GM12875 (cell line): Measurements from ENCODE around the gene DDX28.
"Not testable (repeated sequence)": the region's sequence is repeated elsewhere in the genome, so short reads cannot be mapped to it uniquely, and the experiment has no call there.

Source experiments
- H3K4me3 ChIP-seq: one replicate; pipeline ENCODE4 v1.5.1; 2011; ENCODE audit warnings: low read depth, low read length, control low read depth
- CTCF ChIP-seq: IDR thresholded peaks from 2 replicates; pipeline ENCODE4 v1.5.1; 2011; ENCODE audit warnings: low read depth, mild to moderate bottlenecking, control low read depth, inconsistent platforms, low read length, moderate library complexity, borderline replicate concordance; ENCODE audit not compliant: insufficient read depth

DDX28 gene

DNA sequence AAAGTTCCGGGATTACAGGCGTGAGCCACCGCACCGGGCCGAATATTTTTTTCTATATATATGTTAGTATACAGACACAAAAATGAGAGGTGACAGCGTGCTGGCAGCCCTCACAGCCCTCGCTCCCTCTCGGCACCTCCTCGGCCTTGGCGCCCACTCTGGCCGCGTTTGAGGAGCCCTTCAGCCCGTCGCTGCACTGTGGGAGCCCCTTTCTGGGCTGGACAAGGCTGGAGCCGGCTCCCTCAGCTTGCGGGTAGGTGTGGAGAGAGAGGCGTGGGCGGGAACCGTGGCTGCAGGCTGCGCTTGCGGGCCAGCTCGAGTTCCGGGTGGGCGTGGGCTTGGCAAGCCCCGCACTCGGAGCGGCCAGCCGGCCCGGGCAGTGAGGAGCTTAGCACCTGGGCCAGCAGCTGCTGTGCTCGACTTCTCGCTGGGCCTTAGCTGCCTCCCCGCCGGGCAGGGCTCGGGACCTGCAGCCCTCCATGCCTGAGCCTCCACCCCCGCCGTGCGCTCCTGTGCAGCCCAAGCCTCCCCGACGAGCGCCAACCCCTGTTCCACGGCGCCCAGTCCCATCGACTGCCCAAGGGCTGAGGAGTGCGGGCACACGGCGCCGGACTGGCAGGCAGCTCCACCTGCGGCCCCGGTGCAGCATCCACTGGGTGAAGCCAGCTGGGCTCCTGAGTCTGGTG, 40.9 kb downstream of the DDX28 start:
- TF ChIP-seq CTCF = no peak
- H3K4me3 ChIP-seq = no peak overlapping the region

DNA sequence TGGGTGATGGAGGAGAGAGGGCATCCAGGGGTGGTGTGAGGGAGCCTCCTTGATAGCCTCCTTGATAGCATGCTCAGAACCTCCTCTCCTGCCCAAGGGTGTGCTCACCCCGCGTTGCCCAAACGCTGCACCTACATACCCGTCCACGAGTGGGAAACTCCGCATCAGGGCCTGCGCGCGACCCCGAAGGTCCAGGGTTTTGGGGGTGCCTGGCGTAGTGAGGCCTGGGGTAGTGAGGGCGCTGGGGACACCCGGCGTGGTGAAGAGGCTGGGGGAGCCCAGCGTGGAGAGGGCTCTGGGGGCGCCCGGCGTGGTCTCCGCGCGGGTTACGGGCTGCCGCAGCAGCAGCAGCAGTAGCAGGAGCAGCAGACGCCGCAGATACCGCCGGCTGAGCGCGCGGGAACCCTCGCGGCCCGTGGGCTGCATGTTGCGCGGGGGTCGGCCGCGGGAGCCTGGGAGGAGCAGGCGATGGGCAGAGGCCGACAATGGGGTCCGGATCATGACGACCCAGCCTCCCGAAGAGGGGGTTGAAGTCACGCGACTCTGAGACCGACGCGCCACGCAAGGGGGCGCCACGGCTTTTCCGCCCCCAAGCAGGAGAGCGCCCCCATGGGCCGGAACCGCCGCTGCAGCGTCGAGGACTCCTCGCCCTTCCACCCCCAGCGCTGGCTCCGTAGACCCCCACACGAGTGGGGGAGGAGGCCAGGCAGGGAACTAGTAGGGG, 42.9 kb downstream of the DDX28 start, which contains the start of gene DPEP3:
Gene DPEP3, minus strand, starts transcription at position 545 of the 724 bp plus-strand sequence. Its CDS starts 119 bp downstream, at position 426.
- H3K4me3 ChIP-seq = no peak within 1 kb of the TSS
- peak; percentile 18; the same call in 1 of the 2 replicates for TF ChIP-seq CTCF

DNA sequence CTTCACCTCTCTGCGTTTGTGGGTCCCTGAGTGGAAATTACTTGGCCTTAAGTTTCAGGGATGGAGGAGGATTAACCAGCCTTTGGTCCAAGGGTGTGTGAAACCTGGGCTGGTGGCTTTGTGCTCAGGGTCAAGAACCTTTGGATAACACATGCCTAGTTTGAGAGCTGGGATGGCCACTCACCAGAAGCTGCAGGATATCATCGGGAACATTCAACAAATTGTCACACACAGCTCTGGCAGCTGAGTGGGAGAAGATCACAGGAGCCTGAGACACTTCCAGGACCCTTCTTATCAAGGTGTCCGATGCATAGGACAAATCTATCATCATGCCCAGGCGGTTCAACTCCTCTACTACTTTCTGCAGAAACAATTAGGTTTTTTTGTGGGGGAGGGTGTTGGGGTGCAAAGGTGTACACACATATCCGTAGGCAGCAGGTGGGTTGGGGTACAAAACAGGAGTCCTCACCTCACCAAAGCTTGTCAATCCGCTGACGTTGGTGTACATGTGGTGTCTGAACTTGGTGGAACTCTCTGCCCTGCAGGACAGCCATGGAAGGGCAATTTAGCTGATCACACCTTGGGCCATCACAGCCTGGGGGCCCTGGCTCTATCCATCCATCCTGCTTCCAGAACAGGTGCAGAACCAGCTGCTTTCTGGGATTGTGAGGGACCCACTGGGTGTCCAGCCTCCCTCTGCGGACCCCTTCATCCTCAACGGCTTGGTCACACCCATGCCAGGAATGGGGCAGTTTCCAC, 45.4 kb downstream of the DDX28 start:
- H3K4me3 ChIP-seq = no peak overlapping the region
- no peak for TF ChIP-seq CTCF

DNA sequence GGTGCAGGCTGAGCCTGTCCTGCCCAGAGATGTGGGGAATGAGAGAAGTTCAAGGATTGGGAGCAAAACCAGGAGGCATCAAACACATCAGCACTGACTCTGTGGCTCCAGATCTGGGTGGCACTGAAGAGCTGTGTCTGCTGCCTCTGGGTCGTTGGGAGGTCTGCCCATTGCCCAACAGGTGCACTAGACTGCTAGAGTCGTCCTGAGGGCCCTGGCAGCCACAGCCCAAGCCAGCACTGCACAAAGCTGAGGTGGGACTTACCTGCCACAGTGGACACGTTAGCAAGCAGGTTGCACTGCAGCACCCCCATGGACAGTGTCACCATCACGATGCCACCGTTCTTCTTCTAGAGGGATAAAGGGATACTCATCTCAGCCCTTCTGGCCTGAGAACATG, 46.0 kb downstream of the DDX28 start:
- no peak overlapping the region for H3K4me3 ChIP-seq
- TF ChIP-seq CTCF = no peak

DNA sequence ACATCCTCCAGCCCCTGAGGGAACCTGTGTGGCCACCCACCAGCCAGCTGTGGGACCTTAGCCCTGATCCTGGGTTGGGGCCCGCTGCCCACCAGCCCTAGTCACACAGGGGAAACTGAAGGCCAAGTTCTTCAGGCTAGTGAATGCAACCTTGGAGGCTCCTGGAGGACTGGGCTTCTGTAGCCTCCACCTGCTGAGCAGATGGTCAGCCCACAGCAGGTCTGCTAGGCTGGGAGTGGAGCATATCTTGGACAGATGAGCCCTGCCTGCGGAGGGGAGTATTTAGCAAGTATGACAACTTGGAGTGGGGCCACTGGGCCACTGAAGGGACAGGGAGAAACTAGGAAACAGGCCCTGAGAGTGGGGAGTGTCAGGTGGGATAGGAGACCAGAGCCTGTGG, 46.8 kb downstream of the DDX28 start:
- no peak for TF ChIP-seq CTCF
- no peak overlapping the region for H3K4me3 ChIP-seq

GRCh38 chr16:67975321-67976105, 47.5 kb downstream of the DDX28 start:
- TF ChIP-seq CTCF = no peak

DNA sequence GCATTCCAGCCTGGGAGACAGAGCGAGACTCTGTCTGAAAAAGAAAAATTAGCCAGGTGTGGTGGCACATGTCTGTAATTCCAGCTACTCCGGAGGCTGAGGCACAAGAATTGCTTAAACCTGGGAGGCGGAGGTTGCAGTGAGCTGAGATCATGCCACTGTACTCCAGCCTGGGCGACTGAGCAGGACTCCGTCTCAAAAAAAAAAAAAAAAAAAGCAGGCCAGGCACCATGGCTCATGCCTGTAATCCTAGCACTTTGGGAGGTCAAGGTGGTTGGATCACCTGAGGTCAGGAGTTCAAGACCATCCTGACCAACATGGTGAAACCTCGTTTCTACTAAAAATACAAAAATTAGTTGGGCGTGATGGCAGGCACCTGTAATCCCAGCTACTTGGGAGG, 50.7 kb downstream of the DDX28 start:
- not testable (repeated sequence) for H3K4me3 ChIP-seq

More at GRCh38 chr16:67975321-67976105, 47.5 kb downstream of the DDX28 start:
- no peak overlapping the region for H3K4me3 ChIP-seq
